Measurements from ENCODE around the gene MCF2.

MCF2 gene

GRCh38 chrX:139581068-139581467, 126.9 kb downstream of the MCF2 start:
- no peak for DNase-seq

- no peak for DNase-seq
These were observed 141.0 kb downstream of the MCF2 start for GRCh38 chrX:139566981-139567380.

GRCh38 chrX:139563251-139563650, 144.7 kb downstream of the MCF2 start:
- no peak for DNase-seq

- DNase-seq, result no peak
These were observed 147.7 kb downstream of the MCF2 start for GRCh38 chrX:139560221-139560620.

- no peak for DNase-seq
These were observed 148.5 kb downstream of the MCF2 start for GRCh38 chrX:139559383-139560042.

- no peak for DNase-seq
These were observed 152.8 kb downstream of the MCF2 start for GRCh38 chrX:139554991-139555675.

GRCh38 chrX:139554376-139554775, 153.6 kb downstream of the MCF2 start:
- DNase-seq, result no peak

GRCh38 chrX:139544591-139544990, 163.4 kb downstream of the MCF2 start:
- DNase-seq, result no peak

GRCh38 chrX:139543920-139544319, 164.0 kb downstream of the MCF2 start:
- no peak for DNase-seq

- DNase-seq, result no peak
These were observed 165.3 kb downstream of the MCF2 start for GRCh38 chrX:139542652-139543051.

- no peak for DNase-seq
These were observed 168.8 kb downstream of the MCF2 start for GRCh38 chrX:139538907-139539790.

- no peak for DNase-seq
These were observed 174.5 kb downstream of the MCF2 start for GRCh38 chrX:139533444-139533843.

GRCh38 chrX:139532834-139533233, 175.1 kb downstream of the MCF2 start:
- DNase-seq, result no peak
